Measurements from ENCODE around the gene ROBO1.

Gene ROBO1

DNA sequence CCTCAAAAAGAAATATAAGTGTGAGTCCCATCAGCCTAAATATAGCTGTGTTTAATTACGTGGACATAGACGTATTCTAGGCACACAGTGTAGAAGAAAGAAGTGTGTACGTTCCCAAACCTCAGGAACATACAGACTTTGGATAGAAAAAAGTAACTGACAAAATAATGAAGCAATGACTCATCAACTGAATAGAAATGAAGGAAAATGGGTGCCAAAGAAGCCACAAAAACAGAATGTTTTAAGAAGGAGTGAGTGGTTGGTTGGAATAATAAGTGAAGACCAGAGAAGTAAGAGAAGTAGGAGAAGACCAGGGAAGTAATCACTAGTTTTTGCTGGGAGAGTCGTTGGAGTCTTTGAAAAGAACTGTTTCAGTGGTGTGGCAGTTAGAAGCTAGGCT, 518.1 kb downstream of the ROBO1 start:
- H3K4me3 ChIP-seq (ENCODE audit: low read depth, low read length): no peak overlapping the region
- TF ChIP-seq, protein P1, sequence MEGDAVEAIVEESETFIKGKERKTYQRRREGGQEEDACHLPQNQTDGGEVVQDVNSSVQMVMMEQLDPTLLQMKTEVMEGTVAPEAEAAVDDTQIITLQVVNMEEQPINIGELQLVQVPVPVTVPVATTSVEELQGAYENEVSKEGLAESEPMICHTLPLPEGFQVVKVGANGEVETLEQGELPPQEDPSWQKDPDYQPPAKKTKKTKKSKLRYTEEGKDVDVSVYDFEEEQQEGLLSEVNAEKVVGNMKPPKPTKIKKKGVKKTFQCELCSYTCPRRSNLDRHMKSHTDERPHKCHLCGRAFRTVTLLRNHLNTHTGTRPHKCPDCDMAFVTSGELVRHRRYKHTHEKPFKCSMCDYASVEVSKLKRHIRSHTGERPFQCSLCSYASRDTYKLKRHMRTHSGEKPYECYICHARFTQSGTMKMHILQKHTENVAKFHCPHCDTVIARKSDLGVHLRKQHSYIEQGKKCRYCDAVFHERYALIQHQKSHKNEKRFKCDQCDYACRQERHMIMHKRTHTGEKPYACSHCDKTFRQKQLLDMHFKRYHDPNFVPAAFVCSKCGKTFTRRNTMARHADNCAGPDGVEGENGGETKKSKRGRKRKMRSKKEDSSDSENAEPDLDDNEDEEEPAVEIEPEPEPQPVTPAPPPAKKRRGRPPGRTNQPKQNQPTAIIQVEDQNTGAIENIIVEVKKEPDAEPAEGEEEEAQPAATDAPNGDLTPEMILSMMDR (IDR thresholded peaks at IDR 0.05; ENCODE audit: low read depth, low read length, missing control alignments): no peak
- DNase-seq (ENCODE audit: low read depth): peak; percentile 19
- in situ Hi-C loops (cut with HindIII; ENCODE audit: low sequenced_read_pairs): no loop called here

DNA sequence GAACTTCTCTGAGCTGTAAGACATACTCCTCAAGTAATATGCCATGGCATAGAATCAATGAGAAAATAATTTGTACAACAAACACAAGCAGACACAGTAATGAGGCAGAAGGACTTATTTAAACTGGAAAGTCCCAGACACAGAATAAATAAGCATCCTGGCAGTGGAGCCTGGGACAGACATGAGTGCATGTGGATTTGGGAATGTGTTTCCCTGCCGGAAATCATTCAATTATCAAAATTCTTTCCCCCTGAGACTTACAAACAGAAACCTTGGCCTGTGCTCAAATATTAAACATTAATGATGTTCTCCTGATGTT, 520.1 kb downstream of the ROBO1 start:
- in situ Hi-C loops (cut with HindIII; ENCODE audit: low sequenced_read_pairs): no loop called here
- TF ChIP-seq, protein P1 (IDR thresholded peaks at IDR 0.05; ENCODE audit: low read depth, low read length, missing control alignments): no peak
- no peak overlapping the region for H3K4me3 ChIP-seq (ENCODE audit: low read depth, low read length)
- peak; percentile 41 for DNase-seq (ENCODE audit: low read depth)

DNA sequence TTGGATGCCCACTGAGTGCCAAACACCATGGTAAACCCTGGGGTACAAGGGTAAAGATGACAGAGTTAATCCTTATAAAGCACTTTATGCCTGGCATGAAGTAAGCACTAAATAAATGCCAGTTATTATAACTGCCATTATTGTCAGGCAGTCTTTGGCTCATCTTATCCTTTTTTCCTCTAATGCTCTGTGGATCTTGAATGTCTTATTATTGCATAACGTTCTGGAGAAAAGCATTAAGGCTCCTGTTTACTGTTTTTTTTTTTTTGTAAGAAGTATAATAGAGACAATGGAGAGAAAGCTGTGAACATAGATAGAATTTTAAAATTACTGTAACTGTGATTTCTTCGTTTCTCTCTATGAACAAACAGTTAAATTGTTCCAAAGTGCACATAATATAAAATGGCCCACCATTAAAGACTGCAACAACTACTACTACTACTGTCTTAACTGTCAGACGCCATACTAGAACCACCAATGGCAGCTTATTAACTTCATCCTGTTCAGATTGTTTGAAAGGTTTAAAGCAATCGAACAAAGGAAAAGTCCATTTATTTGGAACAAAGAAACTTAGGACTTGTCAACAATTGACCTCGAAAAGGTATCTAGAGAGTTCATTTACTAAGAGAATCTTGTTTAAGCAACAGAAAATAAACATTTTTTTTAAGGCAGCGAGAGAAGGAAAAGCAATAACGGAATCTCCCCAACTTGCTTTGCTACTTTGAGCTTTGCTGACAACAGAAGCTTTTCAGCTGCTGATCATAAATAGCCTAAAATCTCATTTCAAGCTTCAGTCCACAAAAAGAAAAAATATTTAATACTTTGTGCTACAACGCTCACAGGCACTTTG, 520.7 kb downstream of the ROBO1 start:
- H3K4me3 ChIP-seq (ENCODE audit: low read depth, low read length): no peak overlapping the region
- in situ Hi-C loops (cut with HindIII; ENCODE audit: low sequenced_read_pairs): no loop called here
- DNase-seq (ENCODE audit: low read depth): no peak
- TF ChIP-seq, protein P1 (IDR thresholded peaks at IDR 0.05; ENCODE audit: low read depth, low read length, missing control alignments): no peak

DNA sequence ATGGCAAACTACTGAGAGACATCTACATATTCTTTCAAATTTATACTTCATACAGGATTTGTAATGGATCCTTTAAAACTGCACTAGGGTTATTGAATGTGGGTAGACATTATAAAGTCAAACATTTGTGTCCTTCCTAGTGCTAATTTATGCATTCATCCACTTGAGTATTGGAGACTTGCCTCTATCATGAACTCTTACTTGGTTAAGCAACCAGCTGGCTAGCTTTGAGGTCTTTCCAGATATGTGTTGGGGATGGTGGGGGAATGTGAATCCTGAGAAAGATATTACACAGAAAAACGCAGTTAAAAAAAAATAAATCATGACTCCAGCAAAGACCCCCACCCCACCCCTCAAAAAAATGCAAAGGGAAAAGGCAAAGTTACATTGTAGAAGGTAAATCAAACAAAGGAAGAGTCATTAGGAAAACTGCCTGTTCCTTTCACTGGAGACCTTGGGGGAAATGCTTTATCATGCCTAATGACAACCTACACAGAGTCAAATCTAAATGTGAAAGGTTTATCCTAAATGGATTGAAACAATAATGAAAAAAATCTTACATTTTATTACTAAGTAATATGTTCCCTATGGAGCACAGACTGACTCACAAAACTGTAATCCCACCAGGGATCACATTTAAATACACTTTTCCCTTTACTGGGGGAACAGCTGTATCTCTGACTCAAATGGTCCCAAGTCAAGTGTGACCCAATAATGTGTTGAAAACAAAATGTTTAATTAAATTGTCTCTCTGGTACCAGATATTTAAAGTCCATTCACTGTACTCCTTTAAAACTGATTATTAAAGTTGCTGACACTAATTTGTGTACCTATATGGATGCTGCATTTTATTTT, 522.3 kb downstream of the ROBO1 start:
- TF ChIP-seq, protein P1 (IDR thresholded peaks at IDR 0.05; ENCODE audit: low read depth, low read length, missing control alignments): no peak
- in situ Hi-C loops (cut with HindIII; ENCODE audit: low sequenced_read_pairs): no loop called here
- H3K4me3 ChIP-seq (ENCODE audit: low read depth, low read length): no peak overlapping the region
- DNase-seq (ENCODE audit: low read depth): no peak

DNA sequence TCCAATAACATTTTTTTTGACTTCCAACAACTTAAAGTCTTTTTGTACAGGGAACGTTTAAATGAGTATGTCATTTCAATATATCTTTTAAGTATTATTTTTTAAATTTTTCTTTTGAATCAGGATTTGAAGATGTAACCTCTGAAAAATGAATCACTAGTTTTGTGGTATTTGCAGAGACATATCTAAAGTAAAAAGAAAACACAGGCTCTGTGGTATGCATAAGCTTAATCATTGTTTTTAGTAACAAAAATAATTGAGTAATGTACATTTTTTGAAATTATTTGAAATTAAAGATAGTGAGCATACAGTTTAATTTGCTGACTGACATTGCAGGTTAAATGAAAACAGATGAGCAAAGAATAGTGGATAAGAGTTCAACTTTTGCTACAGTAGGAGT, 531.3 kb downstream of the ROBO1 start:
- in situ Hi-C loops (cut with HindIII; ENCODE audit: low sequenced_read_pairs): no loop called here
- DNase-seq (ENCODE audit: low read depth): no peak
- no peak overlapping the region for H3K4me3 ChIP-seq (ENCODE audit: low read depth, low read length)
- TF ChIP-seq, protein P1 (IDR thresholded peaks at IDR 0.05; ENCODE audit: low read depth, low read length, missing control alignments): no peak

DNA sequence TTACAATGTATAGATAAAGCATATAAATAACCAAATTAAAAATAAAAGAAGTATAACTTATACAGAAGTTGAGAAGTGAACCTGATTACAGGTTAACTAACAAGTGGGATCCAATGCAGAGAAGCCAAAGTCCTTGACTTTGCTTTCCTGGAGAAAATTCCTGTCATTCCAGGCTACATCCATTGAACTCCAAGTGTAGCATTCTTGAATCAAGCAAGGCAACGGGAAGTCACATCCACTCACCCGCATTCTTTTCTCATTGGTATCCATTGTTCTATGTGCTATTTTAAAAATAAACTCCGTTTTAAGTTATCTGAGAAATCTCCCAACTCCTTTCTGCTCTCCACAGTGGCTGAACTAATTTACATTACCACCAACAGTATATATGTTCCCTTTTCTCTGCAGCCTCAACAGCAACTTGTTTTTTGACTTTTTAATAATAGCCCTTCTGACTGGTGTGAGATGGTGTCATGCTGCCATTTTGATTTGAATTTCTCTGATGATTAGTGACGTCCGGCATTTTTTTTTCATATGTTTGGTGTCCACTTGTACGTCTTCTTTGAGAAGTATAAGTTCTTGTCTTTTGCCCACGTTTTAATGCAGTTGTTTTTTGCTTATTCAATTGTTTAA, 534.3 kb downstream of the ROBO1 start:
- no peak overlapping the region for H3K4me3 ChIP-seq (ENCODE audit: low read depth, low read length)
- TF ChIP-seq, protein P1 (IDR thresholded peaks at IDR 0.05; ENCODE audit: low read depth, low read length, missing control alignments): no peak
- no peak for DNase-seq (ENCODE audit: low read depth)
- in situ Hi-C loops (cut with HindIII; ENCODE audit: low sequenced_read_pairs): no loop called here
